HG03108 (cell line): Measurements from ENCODE around the gene SP8.

ENCODE experiments used
- ATAC-seq: cut with Tn5 transposase; IDR thresholded peaks from one replicate; pipeline ENCODE4 v1.9.1; 2021; ENCODE audit warnings: moderate library complexity; ENCODE audit not compliant: unreplicated experiment

Gene SP8

DNA sequence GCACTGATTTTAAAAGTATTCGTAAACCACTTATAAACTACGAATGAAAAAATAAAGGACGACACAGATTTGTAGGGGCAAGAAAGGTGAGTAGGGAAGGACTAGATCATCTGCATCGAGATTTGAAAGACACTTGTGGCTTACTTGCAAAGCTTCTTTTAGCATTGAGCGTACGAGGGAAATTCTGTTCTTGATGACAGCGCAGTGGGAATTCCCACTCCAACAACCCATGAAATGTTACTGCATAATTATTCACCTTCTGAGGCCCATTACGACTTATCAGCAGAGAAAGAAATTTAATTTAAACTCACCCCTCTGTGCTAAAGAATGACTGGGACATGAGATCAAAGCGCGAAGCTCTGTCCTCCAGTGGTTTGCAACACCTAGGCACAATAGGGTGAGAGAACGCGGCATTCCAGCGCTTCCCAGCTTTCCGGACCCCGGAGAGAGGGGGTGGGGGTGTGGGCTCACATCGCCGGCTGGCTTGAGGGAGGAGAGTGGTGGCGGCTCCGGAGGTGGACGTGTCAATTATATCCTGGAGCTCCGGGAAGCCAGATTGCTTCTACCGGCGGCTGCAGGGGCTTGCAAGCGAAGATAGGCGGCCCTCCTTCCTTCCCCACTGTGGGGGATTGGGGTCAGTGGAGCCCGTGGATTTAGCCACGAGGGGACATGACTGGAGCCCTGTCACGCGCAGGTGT is 10.3 kb downstream of the SP8 start:
- no peak for ATAC-seq

DNA sequence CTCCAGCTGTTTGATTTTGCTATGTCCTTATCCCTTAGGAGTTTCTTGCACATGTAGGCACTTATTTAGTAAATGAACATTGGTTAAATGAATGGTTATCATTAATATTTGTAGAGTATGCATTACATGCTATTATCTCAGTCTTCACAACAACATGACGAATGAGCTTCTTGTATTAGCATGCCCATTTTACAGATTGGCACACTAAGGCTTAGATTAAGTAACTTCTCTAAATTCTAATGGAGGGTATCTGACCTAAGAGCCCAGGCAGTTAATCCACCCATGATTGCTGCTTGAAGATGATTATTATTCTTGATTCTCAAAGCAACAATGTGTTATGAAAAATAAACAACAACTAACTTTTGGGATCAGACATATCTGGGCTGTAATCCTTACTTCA is 32.7 kb downstream of the SP8 start:
- no peak for ATAC-seq

DNA sequence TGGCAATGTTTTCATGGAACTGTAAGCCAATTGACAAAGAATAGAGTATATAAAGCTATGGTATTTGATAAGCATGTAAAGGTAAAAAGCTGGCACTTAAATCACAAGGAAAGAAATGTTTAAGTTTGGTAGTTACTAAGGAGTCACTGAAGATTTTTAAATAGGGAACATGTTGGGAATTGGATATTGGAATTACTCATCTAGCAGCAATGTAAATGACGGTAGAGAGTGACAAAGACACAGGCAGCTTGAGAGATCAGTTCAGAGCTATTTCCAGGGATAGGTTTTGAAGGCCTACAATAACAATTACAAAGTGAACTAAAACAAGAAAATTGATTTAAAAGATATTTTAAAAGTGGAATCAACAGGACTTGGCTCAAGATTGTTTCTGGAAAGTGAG is 36.8 kb downstream of the SP8 start:
- no peak for ATAC-seq

DNA sequence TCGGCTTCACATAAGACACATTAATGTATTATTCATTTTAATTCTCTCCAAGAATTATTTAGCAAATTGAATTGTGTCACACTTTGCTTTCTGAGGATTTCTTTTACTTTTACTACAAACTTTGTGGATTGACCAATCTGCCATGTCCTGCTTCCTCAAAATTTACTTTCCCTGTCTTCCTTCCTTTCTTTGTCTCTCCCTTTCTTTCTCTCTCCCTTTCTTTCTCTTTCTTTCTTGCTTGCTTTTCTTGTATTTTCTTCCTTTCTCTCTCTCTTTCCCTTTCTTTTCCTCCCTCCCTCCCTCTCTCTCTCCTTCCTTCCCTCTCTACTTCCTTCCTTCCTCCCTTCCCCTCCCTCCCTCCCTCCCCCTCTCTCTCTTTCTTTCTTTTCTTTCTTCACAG is 37.8 kb downstream of the SP8 start:
- no peak for ATAC-seq

DNA sequence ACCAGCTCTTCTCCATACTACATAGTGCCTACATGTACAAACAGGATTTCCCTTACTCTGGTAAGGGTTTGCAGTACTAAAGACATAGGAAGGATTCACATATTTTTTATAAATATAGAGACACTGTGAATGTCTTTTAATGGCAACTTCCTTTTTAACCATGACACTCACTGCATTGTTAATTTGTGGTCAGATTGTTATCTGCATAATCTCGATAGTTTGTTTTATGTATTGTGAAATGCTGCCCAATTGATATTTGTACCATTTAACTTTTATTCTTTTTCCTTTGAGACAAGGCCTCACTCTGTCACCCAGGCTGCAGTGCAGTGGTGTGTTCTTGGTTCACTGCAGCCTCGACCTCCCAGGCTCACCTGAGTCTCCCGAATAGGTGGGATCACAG is 39.7 kb downstream of the SP8 start:
- no peak for ATAC-seq

DNA sequence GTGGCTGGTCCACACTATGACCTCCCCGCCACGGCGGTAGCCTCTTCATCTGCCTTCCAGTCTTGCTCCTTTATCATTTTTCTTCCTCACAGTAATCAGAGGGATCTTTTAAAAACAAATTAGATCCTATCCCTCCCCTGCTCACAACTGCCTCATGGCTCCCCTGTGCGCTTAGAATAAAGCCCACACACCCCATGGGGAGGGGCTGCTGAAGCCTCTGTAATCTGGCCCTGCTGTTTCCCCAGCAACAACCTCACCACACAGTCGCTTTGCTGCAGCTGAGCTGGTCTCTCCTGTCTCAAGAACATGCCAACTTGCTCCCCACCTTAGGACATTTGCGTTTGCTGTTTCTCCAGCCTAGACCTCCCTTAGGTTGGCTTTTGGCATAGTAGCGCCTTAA is 41.0 kb downstream of the SP8 start:
- ATAC-seq, result no peak

DNA sequence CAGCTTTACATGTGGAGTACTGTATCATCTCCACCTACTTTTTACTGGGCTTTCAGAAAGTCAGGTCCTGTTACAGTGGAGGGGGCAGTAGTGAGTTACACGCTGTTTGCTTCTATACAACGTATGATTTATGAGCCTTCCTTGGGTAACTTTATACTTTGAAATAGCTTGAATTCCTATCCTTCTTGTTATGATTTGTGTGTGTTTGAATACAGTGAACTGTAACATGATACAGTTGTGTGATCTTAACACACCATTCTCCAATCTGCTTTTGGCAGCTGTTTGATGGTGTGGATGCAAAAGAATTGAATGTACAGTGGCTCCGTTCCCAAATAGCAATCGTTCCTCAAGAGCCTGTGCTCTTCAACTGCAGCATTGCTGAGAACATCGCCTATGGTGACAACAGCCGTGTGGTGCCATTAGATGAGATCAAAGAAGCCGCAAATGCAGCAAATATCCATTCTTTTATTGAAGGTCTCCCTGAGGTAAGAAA is 41.7 kb downstream of the SP8 start:
- ATAC-seq, result no peak

DNA sequence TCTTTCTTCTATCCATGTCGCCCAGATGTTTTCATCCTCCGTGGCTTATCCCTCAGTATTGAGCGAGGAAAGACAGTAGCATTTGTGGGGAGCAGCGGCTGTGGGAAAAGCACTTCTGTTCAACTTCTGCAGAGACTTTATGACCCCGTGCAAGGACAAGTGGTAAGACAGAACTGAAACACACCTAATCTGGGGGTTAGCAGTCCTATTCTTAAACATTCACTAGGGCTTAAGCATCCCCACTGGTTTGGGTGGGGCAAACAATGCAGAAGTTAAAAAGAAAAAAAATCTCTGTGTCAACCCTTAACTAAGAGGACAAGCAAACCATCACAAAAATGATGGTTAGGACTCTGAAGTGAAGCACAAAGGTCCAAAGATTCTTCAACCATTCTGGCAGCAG is 43.8 kb downstream of the SP8 start:
- ATAC-seq, result no peak

DNA sequence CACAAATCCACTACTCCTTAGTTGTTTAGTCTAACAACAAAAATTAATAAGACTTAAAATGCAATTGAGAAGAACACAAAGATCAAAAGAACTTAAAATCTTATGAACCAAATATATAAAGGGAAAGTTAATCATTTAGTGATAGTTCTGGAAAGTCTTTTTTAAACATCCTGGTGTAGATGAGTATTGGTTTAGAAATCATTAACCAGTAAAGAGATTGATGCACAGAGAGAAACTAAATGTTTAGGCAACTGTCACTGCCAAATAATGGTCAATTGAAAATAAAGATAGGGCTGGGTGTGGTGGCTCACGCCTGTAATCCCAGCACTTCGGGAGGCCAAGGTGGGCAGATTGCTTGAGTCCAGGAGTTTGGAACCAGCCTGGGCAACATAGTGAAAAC is 44.9 kb downstream of the SP8 start:
- ATAC-seq, result no peak

DNA sequence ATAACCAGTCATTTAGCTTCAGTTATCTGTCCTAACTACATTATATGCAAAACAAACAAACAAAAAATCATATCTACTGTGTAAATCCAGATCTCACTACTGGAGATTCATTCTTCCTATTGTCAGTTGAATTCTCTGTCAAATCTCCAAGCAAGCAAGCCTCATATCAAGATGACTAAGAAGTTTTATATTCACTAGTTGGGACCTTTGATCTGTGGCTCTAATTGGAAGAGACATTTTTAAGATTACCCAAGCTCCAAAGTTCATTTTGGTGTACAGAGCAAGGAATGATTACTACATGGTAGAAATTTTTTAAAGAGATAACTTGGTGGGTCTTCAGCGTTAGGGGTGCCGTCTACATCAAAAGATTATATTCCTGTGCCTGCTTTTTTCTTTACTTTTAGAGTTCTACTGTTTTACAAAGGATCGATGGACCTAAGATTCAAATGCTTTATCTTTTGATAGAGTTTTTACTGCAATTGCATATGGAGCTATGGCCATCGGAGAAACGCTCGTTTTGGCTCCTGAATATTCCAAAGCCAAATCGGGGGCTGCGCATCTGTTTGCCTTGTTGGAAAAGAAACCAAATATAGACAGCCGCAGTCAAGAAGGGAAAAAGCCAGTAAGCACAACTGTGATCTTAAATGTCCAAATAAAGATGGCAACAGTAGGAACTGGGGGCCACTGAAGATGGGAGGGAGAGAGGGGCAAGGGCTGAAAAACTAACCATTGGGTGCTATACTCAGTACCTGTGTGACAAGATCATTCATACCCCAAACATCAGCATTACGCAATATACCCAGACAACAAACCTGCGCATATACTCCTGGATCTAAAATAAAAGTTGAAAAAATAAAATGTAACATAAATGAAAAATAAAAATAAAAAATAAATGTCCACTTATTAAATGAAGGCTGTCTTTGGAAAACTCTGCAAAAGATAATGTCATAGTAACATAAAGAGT is 47.9 kb downstream of the SP8 start:
- no peak for ATAC-seq

DNA sequence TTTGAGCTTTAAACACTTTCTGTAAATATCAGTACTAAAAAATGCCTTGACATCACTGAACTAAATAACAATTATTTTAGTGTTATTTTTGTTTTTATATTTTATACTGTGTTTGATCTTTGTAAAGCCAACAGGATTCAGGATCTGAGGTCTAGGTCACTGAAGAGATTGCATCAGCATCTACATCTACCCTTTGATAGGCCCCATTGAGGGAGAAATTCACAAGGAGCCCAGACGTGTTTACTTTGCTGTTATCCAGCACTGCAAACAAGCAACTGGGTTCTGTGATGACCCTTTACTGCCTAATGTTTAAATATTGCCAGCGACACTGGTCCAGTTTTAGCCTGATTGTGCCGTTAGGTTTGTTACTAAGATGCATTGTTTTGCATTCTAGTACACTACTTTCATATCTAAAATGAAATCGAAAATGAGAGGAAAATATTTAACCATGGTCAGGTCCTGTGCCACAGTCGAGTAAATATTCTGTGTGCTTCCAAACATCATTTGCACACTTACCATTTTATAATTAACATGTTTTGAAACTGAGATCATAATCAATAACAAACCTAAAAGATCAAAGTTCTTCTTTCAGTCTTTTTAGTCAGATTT is 48.7 kb downstream of the SP8 start:
- no peak for ATAC-seq

DNA sequence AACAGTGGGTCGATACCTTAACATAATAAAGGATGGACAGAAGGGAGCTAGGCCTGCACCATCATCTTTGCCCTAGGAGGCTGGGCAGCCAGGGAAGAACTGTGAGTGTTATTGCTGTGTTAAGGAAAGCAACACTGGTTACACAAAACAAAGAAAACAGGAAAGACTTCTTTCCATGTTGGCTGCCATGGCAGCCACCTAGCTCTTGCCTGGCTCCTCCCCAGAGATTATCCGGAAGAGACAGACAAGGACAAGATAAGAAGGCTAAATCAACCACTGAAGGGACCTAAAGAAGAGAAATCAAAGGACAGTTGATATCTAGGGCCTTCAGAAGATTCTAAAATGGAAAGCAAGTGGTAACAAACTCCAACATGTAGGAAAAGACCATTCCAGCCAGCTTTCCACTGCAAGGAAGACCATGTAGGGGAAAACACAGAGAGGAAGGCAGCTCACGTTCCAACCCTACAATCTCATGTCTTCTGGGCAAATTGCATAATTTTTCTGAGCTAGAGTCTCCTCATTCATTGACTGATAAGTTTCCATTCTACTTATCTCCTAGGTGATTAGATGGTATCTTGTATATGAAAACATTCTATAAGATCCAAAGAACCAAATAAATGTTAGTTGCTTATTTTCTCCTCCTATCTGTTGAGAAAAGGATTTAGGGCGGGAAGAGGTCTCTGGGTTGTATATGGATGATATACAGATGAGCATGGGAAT is 51.2 kb downstream of the SP8 start:
- no peak for ATAC-seq
